OCI-LY1 (cell line): Measurements from ENCODE around the gene C10orf62.

Experiments
- H2AFZ ChIP-seq: fragments of 200-600 bp; sonication (generic), shearing (Covaris generic); 2 replicates; pipeline ENCODE4 v1.6.0; 2014; ENCODE audit warnings: antibody characterized with exemption, mild to moderate bottlenecking, low read length
- H3F3A ChIP-seq: fragments of 200-600 bp; sonication (generic), shearing (Covaris generic); 2 replicates; pipeline ENCODE4 v1.6.0; 2014; ENCODE audit warnings: mild to moderate bottlenecking, antibody characterized with exemption, low read length, moderate library complexity; ENCODE audit not compliant: insufficient read depth
- H3K27ac ChIP-seq: fragments of 200-600 bp; sonication (generic); 2 replicates; pipeline ENCODE4 v1.5.1; 2014; ENCODE audit warnings: low read length, mixed run types, mild to moderate bottlenecking, low read depth; ENCODE audit not compliant: poor library complexity, severe bottlenecking
- H3K27me3 ChIP-seq: fragments of 200-600 bp; sonication (generic); 2 replicates; pipeline ENCODE4 v1.6.0; 2014; ENCODE audit warnings: antibody characterized with exemption, mild to moderate bottlenecking, low read length, moderate library complexity; ENCODE audit not compliant: insufficient read depth
- H3K36me3 ChIP-seq: fragments of 200-600 bp; sonication (generic); 2 replicates; pipeline ENCODE4 v1.6.1; 2014; ENCODE audit warnings: mild to moderate bottlenecking, antibody characterized with exemption, low read length, moderate library complexity, mixed read lengths; ENCODE audit not compliant: insufficient read depth
- H3K4me1 ChIP-seq: fragments of 200-600 bp; sonication (generic); 2 replicates; pipeline ENCODE4 v1.5.1; 2014; ENCODE audit warnings: mild to moderate bottlenecking, low read length, moderate library complexity; ENCODE audit not compliant: insufficient read depth, severe bottlenecking
- H3K4me2 ChIP-seq: fragments of 200-600 bp; sonication (generic), shearing (Covaris generic); 2 replicates; pipeline ENCODE4 v1.6.1; 2014; ENCODE audit warnings: low read length
- H3K4me3 ChIP-seq: fragments of 200-600 bp; sonication (generic); 2 replicates; pipeline ENCODE4 v1.5.1; 2014; ENCODE audit warnings: low read length, low read depth, mild to moderate bottlenecking, mixed read lengths; ENCODE audit not compliant: poor library complexity, severe bottlenecking
- H3K79me2 ChIP-seq: fragments of 200-600 bp; shearing (Covaris generic); 2 replicates; pipeline ENCODE4 v1.6.1; 2016; ENCODE audit warnings: mixed run types, low read length, mixed read lengths; ENCODE audit not compliant: insufficient read depth
- H3K9ac ChIP-seq: fragments of 200-600 bp; sonication (generic), shearing (Covaris generic); 2 replicates; pipeline ENCODE4 v1.6.1; 2014; ENCODE audit warnings: mild to moderate bottlenecking, low read length, mixed read lengths
- H3K9me2 ChIP-seq: fragments of 200-600 bp; sonication (generic), shearing (Covaris generic); 2 replicates; pipeline ENCODE4 v1.6.1; 2014; ENCODE audit warnings: low read depth, mild to moderate bottlenecking, low read length, mixed read lengths
- H3K9me3 ChIP-seq: fragments of 200-600 bp; shearing (Covaris generic); 2 replicates; pipeline ENCODE4 v1.6.1; 2014; ENCODE audit warnings: low read length, mixed read lengths
- H4K20me1 ChIP-seq: fragments of 200-600 bp; sonication (generic), shearing (Covaris generic); 2 replicates; pipeline ENCODE4 v1.6.0; 2016; ENCODE audit warnings: mild to moderate bottlenecking, low read length; ENCODE audit not compliant: insufficient read depth
- EZH2 ChIP-seq: fragments of 200-600 bp; sonication (generic), shearing (Covaris generic); IDR thresholded peaks from 2 replicates; pipeline ENCODE4 v1.8.0; 2017; ENCODE audit warnings: borderline replicate concordance, mixed run types, mild to moderate bottlenecking, antibody characterized with exemption, low read length, moderate library complexity, mixed read lengths
- TF ChIP-seq, protein P1 (sequence below): fragments of 200-600 bp; sonication (generic), shearing (Covaris generic); IDR thresholded peaks from 2 replicates; pipeline ENCODE4 v1.5.1; 2017; ENCODE audit warnings: mild to moderate bottlenecking, antibody characterized with exemption, low read length, moderate library complexity, mixed read lengths

Gene C10orf62

GRCh38 chr10:97589479-97589878, at the start of gene C10orf62:
Gene C10orf62 (plus strand): TSS chr10:97589721. CDS start chr10:97589898, 177 bp downstream.
- Histone ChIP-seq H3K4me2 (no peak within 1 kb of the TSS), H3K4me3 (no peak within 1 kb of the TSS), H4K20me1 (no peaks in the 10 kb centered on the region), H3K27ac (no peak within 1 kb of the TSS), H3K4me1 (no peaks in the 10 kb centered on the region), H3K79me2 (no peaks in the 10 kb centered on the region), H3K36me3 (no peaks in the 10 kb centered on the region), H3K9me3 (no peaks in the 10 kb centered on the region), H3K9ac (no peak within 1 kb of the TSS), H3K9me2 (no peaks in the 10 kb centered on the region), H3K27me3 (no peaks in the 10 kb centered on the region), H2AFZ (no peak within 1 kb of the TSS), H3F3A (no peaks in the 10 kb centered on the region)
- TF ChIP-seq EZH2 = no peak
- TF ChIP-seq, protein P1, sequence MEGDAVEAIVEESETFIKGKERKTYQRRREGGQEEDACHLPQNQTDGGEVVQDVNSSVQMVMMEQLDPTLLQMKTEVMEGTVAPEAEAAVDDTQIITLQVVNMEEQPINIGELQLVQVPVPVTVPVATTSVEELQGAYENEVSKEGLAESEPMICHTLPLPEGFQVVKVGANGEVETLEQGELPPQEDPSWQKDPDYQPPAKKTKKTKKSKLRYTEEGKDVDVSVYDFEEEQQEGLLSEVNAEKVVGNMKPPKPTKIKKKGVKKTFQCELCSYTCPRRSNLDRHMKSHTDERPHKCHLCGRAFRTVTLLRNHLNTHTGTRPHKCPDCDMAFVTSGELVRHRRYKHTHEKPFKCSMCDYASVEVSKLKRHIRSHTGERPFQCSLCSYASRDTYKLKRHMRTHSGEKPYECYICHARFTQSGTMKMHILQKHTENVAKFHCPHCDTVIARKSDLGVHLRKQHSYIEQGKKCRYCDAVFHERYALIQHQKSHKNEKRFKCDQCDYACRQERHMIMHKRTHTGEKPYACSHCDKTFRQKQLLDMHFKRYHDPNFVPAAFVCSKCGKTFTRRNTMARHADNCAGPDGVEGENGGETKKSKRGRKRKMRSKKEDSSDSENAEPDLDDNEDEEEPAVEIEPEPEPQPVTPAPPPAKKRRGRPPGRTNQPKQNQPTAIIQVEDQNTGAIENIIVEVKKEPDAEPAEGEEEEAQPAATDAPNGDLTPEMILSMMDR = no peak

DNA sequence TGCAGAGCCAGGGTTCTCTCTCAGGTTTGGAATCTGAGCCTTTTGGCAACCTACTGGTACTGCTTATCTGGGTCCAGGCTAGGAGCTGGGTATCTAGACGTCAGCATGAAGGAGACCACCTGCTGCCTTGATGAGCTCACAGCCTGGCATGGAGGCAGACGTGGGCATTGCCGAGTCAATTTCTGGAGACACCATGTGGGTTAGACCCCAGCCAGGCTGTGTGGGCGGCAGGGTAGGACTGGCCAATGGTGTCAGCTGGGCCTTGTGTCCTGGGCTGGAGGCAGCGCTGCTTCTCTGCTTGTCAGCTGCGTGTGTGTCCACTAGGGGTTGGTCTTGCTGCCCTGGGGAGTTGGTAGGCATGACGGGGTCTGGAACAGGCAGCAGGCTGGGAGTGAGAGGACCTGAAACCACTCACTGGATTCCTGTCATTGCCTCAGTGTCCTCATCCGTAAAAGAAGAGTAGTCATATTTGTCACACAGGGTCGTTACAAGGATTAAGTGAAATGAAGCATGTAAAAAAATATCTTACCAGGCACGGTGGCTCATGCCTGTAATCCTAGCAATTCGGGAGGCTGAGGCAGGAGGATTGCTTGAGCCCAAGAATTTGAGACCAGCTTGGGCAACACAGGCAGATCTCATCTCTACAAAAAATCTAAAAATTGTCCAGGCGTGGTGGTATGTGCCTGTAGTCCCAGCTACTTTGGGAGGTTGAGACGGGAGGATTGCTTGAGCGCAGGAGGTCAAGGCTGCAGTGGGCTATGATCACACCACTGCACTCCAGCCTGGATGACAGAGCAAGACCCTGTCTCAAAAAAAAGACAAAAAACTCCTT, 48.6 kb upstream of the C10orf62 start:
- H2AFZ ChIP-seq = no peak overlapping the region
- no peaks in the 10 kb centered on the region for H3K4me1 ChIP-seq
- no peaks in the 10 kb centered on the region for H3K9me2 ChIP-seq
- H3K9ac ChIP-seq = no peak overlapping the region
- no peaks in the 10 kb centered on the region for H3K27me3 ChIP-seq
- no peak overlapping the region for H3K27ac ChIP-seq
- no peak overlapping the region for H3K4me3 ChIP-seq
- no peak overlapping the region for H3K4me2 ChIP-seq
- TF ChIP-seq, protein P1 = no peak
- no peak for TF ChIP-seq EZH2
- H3K79me2 ChIP-seq = no peaks in the 10 kb centered on the region
- no peaks in the 10 kb centered on the region for H3F3A ChIP-seq
- H3K36me3 ChIP-seq = no peaks in the 10 kb centered on the region
- H4K20me1 ChIP-seq = no peaks in the 10 kb centered on the region
- no peaks in the 10 kb centered on the region for H3K9me3 ChIP-seq

DNA sequence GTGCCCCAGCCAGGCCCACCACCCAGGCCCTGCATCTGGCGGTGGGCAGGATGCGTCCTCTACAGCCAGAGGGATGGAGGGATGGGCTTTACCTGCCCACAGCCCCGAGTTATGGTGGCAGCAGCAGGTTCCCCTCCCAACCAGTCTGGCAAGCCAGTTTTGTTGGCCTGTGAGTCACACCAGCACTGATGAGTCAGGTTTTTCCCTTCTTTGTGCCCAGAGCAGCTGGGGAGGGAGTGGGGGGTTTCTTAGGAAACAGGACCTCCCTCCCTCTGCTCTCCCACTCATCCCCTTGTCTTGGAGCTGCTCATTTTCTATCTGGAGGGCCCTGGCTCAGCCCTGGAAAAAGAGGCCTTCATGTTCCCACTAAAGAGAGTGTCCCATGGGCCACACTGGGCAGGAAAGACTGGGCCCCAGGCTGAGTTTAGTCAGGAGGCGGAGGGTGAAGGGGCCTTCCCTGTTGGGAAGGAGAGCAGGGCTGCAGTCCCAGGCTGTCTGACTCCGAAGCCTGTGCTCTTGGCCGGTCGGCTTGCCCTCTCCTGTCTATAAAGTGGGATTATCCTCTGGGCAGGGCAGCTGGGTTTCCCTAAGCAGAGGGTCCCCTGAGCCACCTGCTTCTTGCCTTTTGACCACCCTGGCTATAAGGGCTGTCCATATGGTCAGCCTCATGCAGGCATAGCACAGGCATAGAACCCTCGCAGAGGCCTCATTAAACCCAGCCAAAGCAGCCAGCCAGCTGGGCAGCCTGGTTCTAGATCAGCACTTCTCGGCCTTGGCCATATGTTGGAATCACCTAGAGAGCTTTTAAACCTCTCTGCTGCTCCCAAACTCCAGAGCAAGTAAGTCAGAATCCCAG, 47.1 kb upstream of the C10orf62 start:
- Histone ChIP-seq H3K27ac (no peak overlapping the region), H3K27me3 (no peaks in the 10 kb centered on the region), H2AFZ (no peak overlapping the region), H3K79me2 (no peaks in the 10 kb centered on the region), H3K4me1 (no peaks in the 10 kb centered on the region), H4K20me1 (no peaks in the 10 kb centered on the region), H3K9ac (no peak overlapping the region), H3K4me2 (no peak overlapping the region), H3K4me3 (no peak overlapping the region), H3K9me2 (no peaks in the 10 kb centered on the region), H3F3A (no peaks in the 10 kb centered on the region), H3K36me3 (no peaks in the 10 kb centered on the region), H3K9me3 (no peaks in the 10 kb centered on the region)
- TF ChIP-seq, protein P1 = no peak
